GM19324 (cell line): ENCODE data around the gene ITGA6.

ENCODE experiments used
- ATAC-seq: cut with Tn5 transposase; IDR thresholded peaks from one replicate; pipeline ENCODE4 v1.9.1; 2021; ENCODE audit warnings: mild to moderate bottlenecking, moderate library complexity; ENCODE audit not compliant: unreplicated experiment, low FRiP score

The ITGA6 gene

DNA sequence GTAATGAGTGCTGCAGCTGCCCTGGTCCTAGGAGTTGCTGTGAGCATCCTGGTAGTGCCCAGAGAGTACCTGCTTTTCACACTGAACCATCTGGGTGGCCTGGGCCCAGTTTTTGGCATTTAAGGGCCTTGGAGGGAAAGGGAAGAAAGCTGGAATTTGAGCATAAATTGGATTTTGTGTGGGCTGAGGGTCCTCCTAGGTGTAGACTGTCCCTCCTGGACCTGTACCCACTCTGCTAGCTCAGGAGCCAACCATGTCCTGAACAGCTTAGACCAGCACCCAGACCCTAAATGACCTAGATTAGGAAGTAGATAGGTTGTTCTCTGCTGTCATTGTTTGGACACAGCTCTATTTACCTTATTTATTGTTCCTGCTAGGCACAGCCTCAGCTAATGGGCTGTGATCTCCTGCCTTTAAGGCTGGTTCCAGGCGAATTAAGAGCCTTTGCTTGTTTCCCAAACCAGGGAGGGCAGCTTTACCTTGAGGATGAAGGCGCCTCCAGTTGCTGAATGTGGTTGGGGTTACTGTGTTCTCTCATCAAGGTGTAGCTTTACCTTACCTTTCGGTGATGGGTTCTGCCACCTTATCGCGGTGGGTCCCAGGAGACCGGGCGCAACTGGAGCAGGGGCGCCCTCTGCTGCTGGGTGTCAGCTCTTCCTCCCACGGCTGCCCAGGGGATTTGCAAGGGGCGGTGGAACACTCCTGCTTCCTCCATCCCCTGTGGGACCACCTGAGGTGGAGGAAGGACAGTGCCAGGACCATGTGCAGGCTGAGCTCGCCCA is 34.4 kb downstream of the ITGA6 start:
- no peak for ATAC-seq

DNA sequence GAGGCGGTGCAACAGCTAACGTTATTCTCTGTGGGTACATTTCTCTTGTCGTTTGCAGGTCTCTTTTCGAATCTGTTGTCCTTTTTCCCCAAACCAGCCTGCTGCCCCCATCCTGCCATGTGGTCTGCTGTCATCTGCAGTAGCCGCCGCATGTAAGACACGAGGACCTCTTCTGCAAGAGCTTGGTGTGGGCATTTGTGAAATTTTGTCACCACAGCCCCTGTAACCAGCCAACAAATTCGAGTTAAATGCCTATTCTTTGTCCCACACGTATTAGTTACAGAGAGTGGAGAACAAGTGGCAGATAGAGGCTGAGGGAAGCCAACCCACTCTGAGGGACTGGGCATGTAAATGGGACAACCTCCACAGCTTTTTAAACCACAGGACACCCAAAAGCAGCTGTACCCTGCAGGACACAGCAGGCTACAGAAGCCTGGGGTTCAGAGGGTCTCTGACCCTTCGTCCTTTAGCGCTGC is 35.0 kb downstream of the ITGA6 start:
- ATAC-seq = no peak

DNA sequence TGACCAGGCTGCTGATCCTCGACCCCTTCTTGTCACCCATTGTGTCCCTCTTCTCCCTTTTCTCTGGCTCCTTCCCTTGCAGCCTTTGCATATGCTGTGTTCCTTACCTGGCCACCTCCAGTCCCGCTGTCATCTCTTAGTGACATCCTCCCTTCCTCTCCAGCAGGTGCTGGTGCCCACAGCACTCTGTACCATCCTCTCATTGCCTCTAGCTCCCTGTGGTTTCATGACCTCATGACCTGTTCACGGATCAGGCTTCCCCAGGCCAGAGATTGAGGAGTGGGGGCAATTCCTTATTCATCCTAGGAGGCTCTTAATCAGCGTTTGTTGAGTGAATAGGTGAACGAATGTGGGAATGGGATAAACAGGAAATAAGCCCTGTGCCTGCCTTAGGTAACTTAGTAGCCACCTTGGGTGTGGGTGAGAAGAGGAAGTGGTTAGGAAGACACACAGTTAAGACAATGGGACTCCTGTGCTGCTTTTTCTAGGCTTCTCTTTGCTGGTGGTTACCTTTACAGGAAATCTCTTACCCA is 35.5 kb downstream of the ITGA6 start:
- ATAC-seq = no peak

DNA sequence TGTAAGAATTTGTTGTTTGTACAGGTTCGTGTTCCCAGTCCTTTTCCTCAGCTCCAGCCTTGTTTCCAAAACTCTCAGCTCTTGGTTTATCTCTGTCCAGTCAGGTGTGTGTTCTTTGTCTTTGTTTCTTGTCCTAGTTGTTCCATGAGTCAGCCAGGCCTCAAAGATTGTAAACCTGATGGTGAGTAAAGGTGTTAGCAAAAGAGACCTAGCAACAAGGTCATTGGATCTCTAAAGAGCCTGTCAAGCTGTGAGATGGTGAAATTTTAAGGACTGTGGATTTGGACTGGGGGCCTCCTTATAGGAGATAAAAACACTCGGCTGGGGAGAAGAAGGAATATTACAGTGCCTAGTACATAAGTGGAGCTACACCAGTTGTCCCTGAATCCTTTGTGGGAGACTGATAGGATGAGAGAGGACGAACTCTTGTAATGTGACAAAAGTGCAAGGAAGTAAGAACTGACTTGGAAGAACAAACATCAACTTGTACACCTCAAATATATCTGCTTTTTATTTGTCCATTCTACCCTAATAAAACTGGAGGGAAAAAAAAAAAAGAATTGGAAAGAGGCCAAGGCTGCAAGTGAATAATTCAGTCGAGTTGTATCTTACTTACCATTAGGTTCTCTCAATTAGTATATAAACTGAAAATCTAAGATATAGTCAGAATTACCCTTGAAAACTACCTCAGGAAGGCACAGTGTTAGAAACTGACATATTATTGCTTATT is 37.2 kb downstream of the ITGA6 start:
- ATAC-seq = no peak

DNA sequence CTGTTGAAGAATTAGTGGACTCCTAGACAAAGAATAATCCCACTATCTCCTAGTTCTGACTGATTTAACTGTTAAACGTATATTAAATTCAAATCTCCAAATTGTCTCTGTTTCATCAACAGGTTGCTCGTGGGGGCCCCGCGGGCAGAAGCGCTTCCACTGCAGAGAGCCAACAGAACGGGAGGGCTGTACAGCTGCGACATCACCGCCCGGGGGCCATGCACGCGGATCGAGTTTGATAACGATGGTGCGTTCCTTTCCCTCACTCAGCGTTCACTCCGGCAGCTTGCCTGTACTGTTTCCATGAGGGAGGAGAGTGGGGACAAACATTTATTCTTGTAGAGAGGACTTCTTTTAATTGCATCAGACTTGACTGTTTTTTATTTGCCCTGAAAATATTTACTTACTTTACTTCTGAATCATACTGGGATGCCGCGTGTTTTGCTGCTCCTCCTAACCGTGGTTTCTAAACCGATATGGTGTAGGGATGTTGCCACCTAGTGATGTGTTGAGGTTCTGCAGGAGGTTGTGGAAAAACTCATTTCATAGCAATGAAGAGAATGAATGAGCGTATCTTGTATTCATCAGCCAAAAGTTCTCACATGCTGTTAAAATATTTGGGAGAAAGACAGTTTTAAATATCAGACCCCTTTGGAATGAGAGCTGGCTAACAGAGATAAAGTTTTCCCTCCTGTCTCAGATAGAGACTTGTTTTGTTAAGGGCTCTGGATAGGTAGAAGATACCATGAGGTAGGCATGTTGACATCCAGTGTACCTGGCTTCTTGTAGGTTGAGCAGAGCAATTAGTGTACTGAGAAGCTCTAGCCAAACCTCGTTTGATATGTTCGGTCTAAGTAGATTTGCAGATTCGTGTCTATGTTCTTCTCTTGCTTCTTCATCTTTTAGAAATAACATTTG is 38.3 kb downstream of the ITGA6 start:
- no peak for ATAC-seq

DNA sequence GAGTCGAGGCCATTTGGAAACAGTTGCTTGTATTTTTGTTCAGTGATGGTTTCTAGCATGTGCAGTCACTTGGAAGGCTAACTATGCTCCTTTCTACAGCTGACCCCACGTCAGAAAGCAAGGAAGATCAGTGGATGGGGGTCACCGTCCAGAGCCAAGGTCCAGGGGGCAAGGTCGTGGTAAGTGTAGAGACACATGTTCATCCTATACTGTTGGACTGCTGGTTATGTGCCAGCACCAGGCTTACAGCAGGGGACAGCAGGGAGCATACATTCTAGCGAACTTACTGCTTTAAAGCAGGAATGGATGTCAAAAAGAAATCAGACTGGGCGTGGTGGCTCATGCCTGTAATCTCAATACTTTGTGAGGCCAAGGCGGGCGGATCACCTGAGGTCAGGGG is 40.0 kb downstream of the ITGA6 start:
- ATAC-seq = no peak

DNA sequence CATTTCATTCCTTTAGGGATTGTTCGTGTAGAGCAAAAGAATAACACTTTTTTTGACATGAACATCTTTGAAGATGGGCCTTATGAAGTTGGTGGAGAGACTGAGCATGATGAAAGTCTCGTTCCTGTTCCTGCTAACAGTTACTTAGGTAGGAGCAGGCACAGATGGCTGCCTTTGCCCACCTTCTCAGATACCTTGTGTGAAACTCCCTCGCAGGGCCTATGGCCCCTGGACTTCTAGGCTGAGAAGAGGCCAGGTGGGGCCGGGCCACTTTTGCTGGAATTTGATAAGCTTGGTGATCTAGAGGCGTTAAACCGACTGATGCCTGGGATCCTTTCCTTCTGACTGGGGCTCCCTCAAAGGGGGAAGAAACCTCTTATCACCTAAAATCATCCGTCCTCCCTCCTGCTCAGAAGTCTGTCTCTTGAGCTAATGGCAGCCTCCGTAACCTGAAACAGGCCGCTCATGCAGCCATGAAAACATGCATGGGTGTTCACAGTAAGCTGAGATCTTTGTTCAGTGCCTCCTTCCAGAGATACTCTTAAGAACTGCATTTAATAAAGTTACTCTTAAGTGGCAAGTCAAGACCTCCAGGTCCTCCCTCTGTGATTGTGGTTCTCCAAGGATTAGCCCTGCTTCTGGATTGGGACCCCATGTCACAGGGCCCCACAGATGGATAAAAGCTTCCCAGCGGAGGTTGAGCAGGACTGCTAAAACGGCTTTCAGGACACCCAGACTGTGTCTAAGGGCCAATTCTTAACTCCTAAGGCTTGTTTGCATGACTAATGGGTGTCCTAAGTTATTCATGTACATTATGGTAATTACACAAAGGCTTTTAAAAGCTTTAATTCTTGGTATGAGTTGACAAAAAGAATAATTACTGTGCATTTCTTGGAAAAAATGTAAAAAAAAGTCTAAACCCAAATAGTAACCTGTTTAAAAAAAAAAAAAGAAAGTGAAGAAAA is 43.9 kb downstream of the ITGA6 start:
- no peak for ATAC-seq

DNA sequence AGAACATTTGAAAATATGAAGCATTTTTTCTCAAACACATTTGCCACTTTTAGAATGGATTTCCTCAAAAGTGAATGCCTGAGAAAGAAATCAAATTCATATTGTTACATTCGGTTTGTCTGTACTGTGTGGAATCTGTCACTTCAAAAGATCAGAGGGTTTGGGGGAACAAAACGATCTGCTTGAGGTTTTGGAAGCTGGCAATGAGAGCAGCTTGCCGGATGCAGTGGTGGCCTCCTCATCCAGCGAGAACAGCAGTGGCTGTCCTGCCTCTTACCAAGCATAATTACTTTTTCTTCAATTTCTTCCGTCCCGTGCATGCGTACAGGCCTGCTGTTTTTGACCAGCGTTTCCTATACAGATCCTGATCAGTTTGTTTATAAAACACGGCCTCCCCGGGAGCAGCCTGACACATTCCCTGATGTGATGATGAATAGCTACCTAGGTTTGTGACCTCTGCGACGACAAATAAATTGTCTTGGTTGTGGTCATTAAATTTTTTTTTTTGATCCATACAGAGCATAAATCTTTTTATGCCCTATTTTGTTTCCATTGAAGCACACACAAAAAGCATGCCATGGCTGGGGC is 45.2 kb downstream of the ITGA6 start:
- no peak for ATAC-seq

DNA sequence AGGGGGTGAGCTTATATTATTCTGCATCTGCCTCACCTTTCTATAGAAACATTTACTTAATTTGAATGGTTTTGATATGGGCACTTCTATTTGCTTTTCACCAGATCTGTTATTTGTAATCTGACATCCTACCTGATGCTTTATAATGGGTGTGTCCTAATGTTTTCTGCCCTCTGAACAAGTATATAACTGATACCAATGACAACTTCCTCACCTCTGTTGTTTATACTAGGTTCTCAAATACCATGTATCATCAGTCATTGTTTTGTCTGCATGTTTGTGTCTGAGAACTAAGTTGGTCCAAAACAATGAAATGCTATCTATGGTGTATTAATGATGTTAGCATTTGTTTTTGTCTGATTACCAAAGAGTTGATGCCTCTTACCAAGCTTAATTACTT is 45.8 kb downstream of the ITGA6 start:
- ATAC-seq = no peak

DNA sequence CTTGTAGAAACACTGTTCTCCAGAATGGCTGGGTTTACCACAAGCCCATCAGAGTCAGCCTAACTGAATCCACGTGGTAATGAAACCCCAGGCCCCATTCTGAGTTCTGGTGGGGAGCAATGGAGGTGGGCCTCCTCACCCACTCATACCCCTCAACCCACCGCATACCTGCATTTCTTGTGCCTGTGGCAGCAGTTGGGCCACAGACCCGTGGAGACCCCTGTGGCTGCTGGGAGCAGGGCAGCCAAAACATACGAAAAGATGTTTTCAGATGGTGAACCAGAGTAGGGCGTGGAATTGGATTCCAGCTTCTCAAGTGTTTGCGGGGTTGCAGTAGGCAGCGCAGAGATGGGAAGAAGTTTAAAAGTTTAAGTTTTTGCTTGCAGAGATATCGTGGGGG is 51.0 kb downstream of the ITGA6 start:
- ATAC-seq = no peak

DNA sequence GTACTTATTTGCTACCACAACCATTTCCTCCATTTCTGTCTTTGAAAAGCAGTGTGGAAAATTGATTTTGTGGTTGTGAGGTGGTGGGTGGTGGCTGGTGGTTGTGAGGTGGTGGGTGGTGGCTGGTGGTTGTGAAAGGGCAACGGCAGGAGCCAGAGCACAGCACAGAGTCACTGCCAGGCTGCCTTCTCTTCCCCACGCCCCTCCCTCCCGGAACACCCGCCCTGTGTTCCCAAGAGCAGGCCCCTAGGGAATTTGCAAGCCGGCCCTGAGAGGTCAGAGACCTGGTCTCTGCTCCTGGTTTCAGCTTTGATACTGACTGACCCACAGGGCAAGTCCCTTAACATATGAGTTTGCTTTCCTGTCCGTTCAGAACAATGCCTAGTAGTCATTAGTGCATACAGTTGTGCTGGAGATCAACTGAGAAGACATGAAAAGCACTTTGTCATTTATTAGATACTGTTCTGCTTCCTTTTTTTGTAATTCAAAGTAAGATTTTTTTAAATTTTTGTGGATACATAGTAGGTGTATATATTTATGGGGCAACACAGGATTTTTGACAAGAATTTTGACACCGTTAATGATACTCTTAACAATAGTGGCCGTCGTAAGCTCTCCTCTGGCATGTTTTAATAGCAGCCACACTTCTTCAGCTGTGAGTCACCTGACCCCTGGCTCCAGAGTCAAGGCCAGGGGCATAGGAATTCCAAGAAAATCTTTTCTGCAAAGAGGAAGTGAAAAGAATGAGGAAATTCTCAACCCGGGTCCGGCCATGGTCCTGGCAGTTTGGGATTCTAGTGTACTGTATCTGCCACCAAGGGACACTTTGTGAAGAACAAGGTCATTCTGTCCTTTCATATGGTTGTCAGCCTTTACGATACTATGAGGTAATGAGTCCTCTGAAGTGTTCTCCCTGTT is 53.2 kb downstream of the ITGA6 start:
- ATAC-seq = no peak

DNA sequence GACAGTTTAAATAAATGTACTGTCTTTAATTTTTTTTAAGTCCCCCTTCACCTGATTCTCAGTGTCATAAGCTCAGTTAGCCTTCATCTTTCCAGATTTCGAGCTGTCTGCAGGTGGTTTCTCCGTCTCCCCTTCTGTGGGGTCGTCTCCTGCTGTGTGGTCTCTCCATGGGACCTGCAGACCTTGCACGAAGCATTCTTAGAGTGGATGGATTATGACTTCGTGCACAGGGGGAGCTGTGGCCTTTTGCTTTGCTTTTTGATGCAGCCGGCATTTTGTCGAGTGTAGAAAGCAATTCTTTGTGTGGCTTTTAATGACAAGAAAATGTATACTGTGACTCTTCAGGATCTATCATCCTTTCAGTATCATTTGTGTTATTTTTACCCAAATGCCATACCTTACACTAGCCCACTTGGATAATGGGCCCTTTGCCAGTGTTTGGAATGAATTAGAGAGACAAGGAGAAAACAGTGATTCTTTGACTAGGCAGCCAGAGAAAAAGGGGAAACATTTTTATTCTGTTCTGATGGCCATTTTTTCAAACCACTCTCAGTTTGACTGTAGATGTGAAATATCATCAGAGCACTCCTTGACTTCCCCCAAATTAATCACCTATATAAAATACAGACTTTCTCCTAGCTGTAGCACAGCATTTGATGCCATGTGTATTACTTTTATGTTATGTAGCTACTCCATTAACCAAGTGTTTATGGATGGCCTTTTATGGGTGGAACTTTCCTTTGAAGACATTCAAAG is 54.3 kb downstream of the ITGA6 start:
- ATAC-seq = no peak

DNA sequence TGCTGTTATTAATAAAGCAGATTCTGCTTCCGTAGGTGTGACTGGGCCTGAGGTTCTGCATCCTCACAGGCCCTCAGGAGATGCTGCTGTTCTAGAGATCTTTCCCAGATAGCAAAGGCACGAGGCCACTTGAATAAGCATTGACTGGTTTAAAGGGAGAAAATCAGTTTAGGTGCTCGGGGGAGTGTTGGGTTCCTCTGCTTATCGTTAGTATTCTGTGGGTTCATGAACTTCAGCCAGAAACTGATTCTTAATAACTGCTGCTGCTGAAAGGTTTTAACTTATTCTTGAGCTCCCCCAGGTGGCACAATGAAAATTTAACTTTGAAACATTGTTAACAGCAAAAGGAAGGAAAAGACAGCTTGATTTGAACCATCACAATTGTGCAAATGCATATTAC is 56.9 kb downstream of the ITGA6 start:
- peak; percentile 11 for ATAC-seq

DNA sequence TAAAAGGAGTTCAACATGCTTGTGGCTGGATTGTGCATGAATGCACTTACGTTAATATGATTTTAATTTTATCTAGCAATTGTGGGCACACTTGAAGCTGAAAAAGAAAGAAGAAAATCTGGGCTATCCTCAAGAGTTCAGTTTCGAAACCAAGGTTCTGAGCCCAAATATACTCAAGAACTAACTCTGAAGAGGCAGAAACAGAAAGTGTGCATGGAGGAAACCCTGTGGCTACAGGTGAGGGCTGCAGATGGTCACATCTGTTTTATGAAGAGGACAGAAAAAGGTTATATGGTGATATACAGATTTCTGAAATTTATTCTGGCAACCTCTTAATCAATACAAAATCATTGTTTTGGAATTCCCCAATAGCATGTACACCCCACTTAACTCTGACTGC is 57.3 kb downstream of the ITGA6 start:
- ATAC-seq = peak; percentile 63

DNA sequence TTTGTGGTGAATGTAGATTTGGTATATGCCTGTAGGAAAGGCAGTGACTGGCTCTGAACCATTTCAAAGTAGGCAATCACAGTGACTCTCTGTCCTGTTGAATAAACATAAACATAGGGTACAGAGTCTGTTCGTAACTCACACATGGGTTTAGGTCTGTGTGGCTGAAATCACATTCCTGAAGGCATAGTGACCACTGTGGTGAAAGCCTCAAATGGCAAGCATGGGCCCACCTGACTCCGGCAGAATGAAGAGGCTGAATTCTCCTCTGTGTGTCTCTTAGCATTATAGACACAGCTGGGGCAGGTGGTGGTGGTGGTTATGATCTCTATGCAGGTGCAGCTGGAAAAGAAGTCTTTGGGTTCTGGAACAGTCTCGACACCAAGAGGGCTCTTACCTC is 61.2 kb downstream of the ITGA6 start:
- no peak for ATAC-seq

DNA sequence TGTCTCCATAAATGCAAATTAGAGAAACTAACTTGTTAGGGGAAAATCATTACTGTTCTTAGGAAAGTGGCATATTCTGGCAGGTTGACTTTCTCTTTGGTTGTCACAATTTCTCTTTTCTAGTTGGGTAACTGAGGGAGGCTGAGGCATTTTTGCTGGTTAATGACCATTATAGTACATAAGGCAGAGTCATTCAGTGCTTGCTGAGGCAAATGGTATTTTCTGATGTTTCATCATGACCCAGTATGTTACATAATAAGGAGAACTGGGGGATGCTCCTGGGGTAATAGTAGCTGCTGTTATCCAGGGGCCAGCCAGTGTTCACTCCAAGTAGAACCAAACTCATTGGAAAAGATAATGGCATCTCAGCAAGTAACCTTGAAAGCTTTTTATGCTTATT is 62.3 kb downstream of the ITGA6 start:
- ATAC-seq = no peak

DNA sequence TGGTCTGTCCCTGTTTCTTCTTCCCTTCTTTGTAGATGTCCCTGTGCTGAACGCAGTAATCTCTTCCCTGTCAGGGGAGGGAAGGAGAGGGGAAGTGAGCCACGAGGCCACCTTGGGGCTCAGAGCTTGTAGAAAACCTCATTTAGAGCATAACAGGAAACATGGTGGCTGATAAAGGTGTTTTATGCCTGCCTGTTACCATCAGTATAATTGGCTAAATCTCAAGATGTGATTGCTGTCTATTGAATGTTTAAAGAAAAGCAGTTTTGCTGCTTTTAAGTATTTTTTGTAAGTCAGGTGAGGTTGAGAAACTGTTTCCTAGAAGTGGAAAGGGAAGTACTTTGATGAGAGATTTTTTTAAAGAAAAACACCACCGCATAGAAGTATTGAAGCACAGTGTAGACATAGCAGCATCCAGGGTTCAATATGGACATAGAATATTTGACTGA is 68.8 kb downstream of the ITGA6 start:
- ATAC-seq = no peak
